Fibroblast of lung (primary cell): ENCODE data around the gene PCBP4. TPM values are rescaled to one million over a fixed set of nuclear protein-coding genes. Genes with fewer than 3 reads are reported as not detected.

Source experiments
- DNase-seq, 2 donors: peaks; one replicate each; pipeline versions ENCODE4 v3.0.0 to v3.0.0-alpha.2; 2010; ENCODE audit warnings: low read depth in 2 of 2
- H2AFZ ChIP-seq: 2 replicates; pipeline ENCODE4 v1.5.1; 2012; ENCODE audit warnings: low read length, control low read depth, inconsistent platforms
- H3K27ac ChIP-seq: 2 replicates; pipeline ENCODE4 v1.5.1; 2011; ENCODE audit warnings: low read length, control low read depth; ENCODE audit not compliant: insufficient read depth
- H3K27me3 ChIP-seq: 2 replicates; pipeline ENCODE4 v1.5.1; 2011; ENCODE audit warnings: mild to moderate bottlenecking, low read length; ENCODE audit not compliant: control insufficient read depth, insufficient read depth
- H3K36me3 ChIP-seq: 2 replicates; pipeline ENCODE4 v1.5.1; 2011; ENCODE audit warnings: low read length; ENCODE audit not compliant: control insufficient read depth, insufficient read depth
- H3K4me1 ChIP-seq: 2 replicates; pipeline ENCODE4 v1.5.1; 2011; ENCODE audit warnings: low read length; ENCODE audit not compliant: control insufficient read depth, insufficient read depth; ENCODE audit errors: extremely low read depth
- H3K4me2 ChIP-seq: 2 replicates; pipeline ENCODE4 v1.5.1; 2011; ENCODE audit warnings: low read length, control low read depth; ENCODE audit not compliant: insufficient read depth; ENCODE audit errors: extremely low read depth
- H3K4me3 ChIP-seq, 4 experiments: fragments of 200-600 bp in 1 of 4; sonication (generic) in 1 of 4; replicated peaks in 1 of 4; 2 replicates each; pipeline ENCODE4 v1.5.1; 2011 to 2016; ENCODE audit warnings: low read length in 4 of 4, low read depth in 3 of 4, mild to moderate bottlenecking in 3 of 4, control low read depth in 2 of 4, inconsistent platforms in 1 of 4, mixed read lengths in 1 of 4; ENCODE audit not compliant: insufficient read depth in 1 of 4; ENCODE audit errors: control extremely low read depth in 1 of 4
- H3K79me2 ChIP-seq: 2 replicates; pipeline ENCODE4 v1.5.1; 2012; ENCODE audit warnings: mild to moderate bottlenecking, low read length, inconsistent platforms; ENCODE audit not compliant: control insufficient read depth, insufficient read depth
- H3K9ac ChIP-seq: 2 replicates; pipeline ENCODE4 v1.5.1; 2011; ENCODE audit warnings: mild to moderate bottlenecking, low read length, control low read depth; ENCODE audit not compliant: insufficient read depth
- H3K9me3 ChIP-seq: 2 replicates; pipeline ENCODE4 v1.5.1; 2012; ENCODE audit warnings: low read depth, low read length; ENCODE audit not compliant: control insufficient read depth, insufficient read depth
- H4K20me1 ChIP-seq: 2 replicates; pipeline ENCODE4 v1.5.1; 2011; ENCODE audit warnings: low read length; ENCODE audit not compliant: control insufficient read depth, insufficient read depth; ENCODE audit errors: extremely low read depth
- EZH2 ChIP-seq: IDR thresholded peaks from 2 replicates; pipeline ENCODE4 v1.5.1; 2012; ENCODE audit warnings: low read length, control low read depth, mild to moderate bottlenecking; ENCODE audit errors: missing control alignments
- polyA plus RNA-seq, 2 donors: library from polyadenylated mRNA; depleted of rRNA in 1 of 2; stranded (reverse) in 1 of 2; unstranded in 1 of 2; fragments of >200 nt; gene quantifications; 2 replicates each; pipeline ENCODE4 v1.2.1, GENCODE V29; 2011 to 2012; ENCODE audit warnings: missing spikeins in 1 of 2
- total RNA-seq: library from RNA; depleted of rRNA; stranded (reverse); fragments of >200 nt; gene quantifications from 2 replicates; pipeline ENCODE4 v1.2.1, GENCODE V29; 2014
- TF ChIP-seq, protein P1 (sequence below), 2 donors: IDR thresholded peaks in 1 of 2; conservative IDR thresholded peaks in 1 of 2; 1 replicate in 1 of 2; 2 replicates in 1 of 2; pipeline ENCODE4 v1.5.1; 2011 to 2012; ENCODE audit warnings: low read length in 2 of 2, control low read depth in 1 of 2, inconsistent platforms in 1 of 2, low read depth in 1 of 2, mild to moderate bottlenecking in 1 of 2

The PCBP4 gene
- total and polyA plus RNA-seq, 2 donors (not counting 1 experiment from before 2014, with no cell fraction given): 40.2 to 46.2 TPM

GRCh38 chr3:51998774-51999173 lies 31.5 kb upstream of the PCBP4 start:
- H3K4me3 ChIP-seq: no peak overlapping the region
- H4K20me1 ChIP-seq: no peaks in the 10 kb centered on the region
- no peaks in the 10 kb centered on the region for H3K27me3 ChIP-seq
- H3K4me2 ChIP-seq: no peak overlapping the region
- H3K4me1 ChIP-seq: peaks cover 11% of the 10 kb centered on the region
- no peak overlapping the region for H3K27ac ChIP-seq
- TF ChIP-seq, protein P1, sequence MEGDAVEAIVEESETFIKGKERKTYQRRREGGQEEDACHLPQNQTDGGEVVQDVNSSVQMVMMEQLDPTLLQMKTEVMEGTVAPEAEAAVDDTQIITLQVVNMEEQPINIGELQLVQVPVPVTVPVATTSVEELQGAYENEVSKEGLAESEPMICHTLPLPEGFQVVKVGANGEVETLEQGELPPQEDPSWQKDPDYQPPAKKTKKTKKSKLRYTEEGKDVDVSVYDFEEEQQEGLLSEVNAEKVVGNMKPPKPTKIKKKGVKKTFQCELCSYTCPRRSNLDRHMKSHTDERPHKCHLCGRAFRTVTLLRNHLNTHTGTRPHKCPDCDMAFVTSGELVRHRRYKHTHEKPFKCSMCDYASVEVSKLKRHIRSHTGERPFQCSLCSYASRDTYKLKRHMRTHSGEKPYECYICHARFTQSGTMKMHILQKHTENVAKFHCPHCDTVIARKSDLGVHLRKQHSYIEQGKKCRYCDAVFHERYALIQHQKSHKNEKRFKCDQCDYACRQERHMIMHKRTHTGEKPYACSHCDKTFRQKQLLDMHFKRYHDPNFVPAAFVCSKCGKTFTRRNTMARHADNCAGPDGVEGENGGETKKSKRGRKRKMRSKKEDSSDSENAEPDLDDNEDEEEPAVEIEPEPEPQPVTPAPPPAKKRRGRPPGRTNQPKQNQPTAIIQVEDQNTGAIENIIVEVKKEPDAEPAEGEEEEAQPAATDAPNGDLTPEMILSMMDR (conservative IDR thresholded peaks at IDR 0.05 in 1 of 2, IDR thresholded peaks at IDR 0.05 in 1 of 2; ENCODE audit: low read depth in 1 of 2, low read length in 2 of 2): no peak
- TF ChIP-seq EZH2: no peak
- H3K9ac ChIP-seq: no peak overlapping the region
- no peak for DNase-seq
- no peak overlapping the region for H2AFZ ChIP-seq
- no peaks in the 10 kb centered on the region for H3K9me3 ChIP-seq
- H3K79me2 ChIP-seq: peaks cover 19% of the 10 kb centered on the region
- peaks cover 8% of the 10 kb centered on the region for H3K36me3 ChIP-seq

DNA sequence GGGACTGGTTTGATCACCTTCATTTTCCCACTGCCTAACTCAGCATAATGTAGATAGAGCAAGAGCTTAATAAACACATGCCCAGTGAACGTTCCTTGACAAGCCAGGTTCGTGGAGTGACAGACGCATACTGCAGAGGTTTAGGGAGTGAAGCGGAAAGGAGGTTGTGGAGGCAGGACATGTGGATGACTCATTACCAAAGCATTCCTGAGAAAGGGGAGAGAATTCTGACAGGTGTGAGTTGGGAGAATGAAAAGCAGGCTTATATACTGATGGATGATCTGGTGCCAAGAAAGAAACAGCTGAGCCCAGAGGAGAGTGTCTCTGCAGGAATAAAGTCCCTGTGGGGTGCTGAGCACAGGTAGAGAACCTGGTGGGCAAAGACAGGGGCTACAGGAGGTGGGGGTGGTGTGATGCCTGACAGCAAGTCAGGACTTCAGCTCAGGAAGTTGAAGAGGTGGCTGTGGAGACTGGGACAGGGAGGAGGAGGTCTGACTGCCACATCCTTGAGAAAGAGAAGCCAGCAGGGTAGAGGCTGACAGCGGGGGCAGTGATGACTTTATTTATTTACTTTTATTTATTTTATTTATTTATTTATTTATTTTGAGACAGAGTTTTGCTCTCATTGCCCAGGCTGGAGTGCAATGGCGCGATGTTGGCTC lies 30.8 kb upstream of the PCBP4 start:
- H3K27me3 ChIP-seq: no peaks in the 10 kb centered on the region
- peaks cover 23% of the 10 kb centered on the region for H3K79me2 ChIP-seq
- H3K36me3 ChIP-seq: peaks cover 8% of the 10 kb centered on the region
- H3K9me3 ChIP-seq: no peaks in the 10 kb centered on the region
- DNase-seq: peak in 1 of 2 donors; percentile 30
- no peak overlapping the region for H3K4me2 ChIP-seq
- TF ChIP-seq, protein P1 (conservative IDR thresholded peaks at IDR 0.05 in 1 of 2, IDR thresholded peaks at IDR 0.05 in 1 of 2; ENCODE audit: low read depth in 1 of 2, low read length in 2 of 2): no peak
- TF ChIP-seq EZH2: no peak
- no peak overlapping the region for H2AFZ ChIP-seq
- H3K4me1 ChIP-seq: peaks cover 11% of the 10 kb centered on the region
- no peaks in the 10 kb centered on the region for H4K20me1 ChIP-seq
- H3K27ac ChIP-seq: no peak overlapping the region
- H3K9ac ChIP-seq: no peak overlapping the region
- H3K4me3 ChIP-seq: no peak overlapping the region

GRCh38 chr3:51997172-51997571 lies 29.9 kb upstream of the PCBP4 start:
- DNase-seq: no peak
- Histone ChIP-seq H3K79me2 (peaks cover 26% of the 10 kb centered on the region), H3K4me2 (no peak overlapping the region), H3K36me3 (peaks cover 9% of the 10 kb centered on the region), H4K20me1 (no peaks in the 10 kb centered on the region), H3K27ac (no peak overlapping the region), H3K27me3 (no peaks in the 10 kb centered on the region), H3K9me3 (no peaks in the 10 kb centered on the region), H3K4me3 (no peak overlapping the region), H2AFZ (no peak overlapping the region), H3K9ac (no peak overlapping the region), H3K4me1 (peaks cover 14% of the 10 kb centered on the region)
- TF ChIP-seq, protein P1 (conservative IDR thresholded peaks at IDR 0.05 in 1 of 2, IDR thresholded peaks at IDR 0.05 in 1 of 2; ENCODE audit: low read depth in 1 of 2, low read length in 2 of 2): no peak
- no peak for TF ChIP-seq EZH2
